HCT116 (cell line): ENCODE measurements around the gene SLC4A2. TPM values are rescaled to one million over a fixed set of nuclear protein-coding genes. Genes with fewer than 3 reads are reported as not detected.

Source experiments
- ATAC-seq: fragments of 200-7000 bp; cut with Tn5 transposase; 2 replicates; pipeline ENCODE4 v1.9.1; 2020; ENCODE audit warnings: mild to moderate bottlenecking, moderate library complexity
- BruUV-seq: library from RNA; stranded (reverse); fragments of 400-500 nt; replicated peaks from 2 replicates; lab custom pipeline; 2021; lab: Mats Ljungman, UMichigan
- CTCF ChIA-PET: fragments of 300-600 bp; sonication (Branson Sonifier 250); formaldehyde crosslinking; loops from one replicate; lab custom pipeline; 2021; ENCODE audit warnings: antibody characterized with exemption; lab: Charles Lee
- POLR2A ChIA-PET: fragments of 300-600, 350-600 bp; sonication (Branson Sonifier 250); formaldehyde crosslinking; loops from one replicate; lab custom pipeline; 2021; ENCODE audit warnings: antibody characterized with exemption; lab: Charles Lee
- RAD21 ChIA-PET, 2 experiments: fragments of 300-600 bp; sonication (Branson Sonifier 250); formaldehyde crosslinking; loops; one replicate each; lab custom pipeline; 2023; ENCODE audit warnings: low total read pairs in 2 of 2; ENCODE audit not compliant: uncharacterized antibody in 2 of 2, unreplicated experiment in 2 of 2, low non-redundant PET in 1 of 2; lab: Charles Lee
- DNase-seq: peaks from one replicate; pipeline ENCODE4 v3.0.0-alpha.2; 2010; ENCODE audit warnings: low read depth, low spot score
- H2AFZ ChIP-seq: fragments of 200-600 bp; shearing (Covaris generic), sonication (generic); 2 replicates; pipeline ENCODE4 v1.6.1; 2017; ENCODE audit warnings: low read depth, mixed run types, mixed read lengths, antibody characterized with exemption, low read length; ENCODE audit not compliant: poor library complexity, severe bottlenecking
- H3K27ac ChIP-seq: 2 replicates; pipeline ENCODE4 v1.5.1; 2012; ENCODE audit warnings: low read depth, low read length
- H3K27me3 ChIP-seq: fragments of 200-600 bp; sonication (generic); 2 replicates; pipeline ENCODE4 v1.6.1; 2016; ENCODE audit warnings: mixed run types, low read length, mixed read lengths; ENCODE audit not compliant: insufficient read depth
- H3K36me3 ChIP-seq, 2 experiments: fragments of 200-500 bp in 1 of 2; fragments of 200-600 bp in 1 of 2; sonication (Bioruptor generic) in 1 of 2; sonication (generic) in 1 of 2; 2 replicates each; pipeline versions ENCODE4 v1.5.1 to v1.6.1; 2014 to 2016; ENCODE audit warnings: low read length in 2 of 2, inconsistent platforms in 1 of 2, mixed read lengths in 1 of 2, mixed run types in 1 of 2; ENCODE audit not compliant: insufficient read depth in 2 of 2, control insufficient read depth in 1 of 2
- H3K4me1 ChIP-seq, 2 experiments: fragments of 200-600 bp in 1 of 2; sonication (generic) in 1 of 2; 2 replicates each; pipeline versions ENCODE4 v1.5.1 to v1.6.1; 2012 to 2017; ENCODE audit warnings: low read length in 2 of 2, inconsistent platforms in 1 of 2, mild to moderate bottlenecking in 1 of 2, mixed read lengths in 1 of 2, mixed run types in 1 of 2, moderate library complexity in 1 of 2; ENCODE audit not compliant: insufficient read depth in 2 of 2, control insufficient read depth in 1 of 2
- H3K4me2 ChIP-seq: fragments of 200-600 bp; sonication (generic); 2 replicates; pipeline ENCODE4 v1.6.1; 2017; ENCODE audit warnings: mixed run types, low read length, mixed read lengths
- H3K4me3 ChIP-seq, 2 experiments: fragments of 200-600 bp in 1 of 2; sonication (generic) in 1 of 2; replicated peaks in 1 of 2; 2 replicates each; pipeline ENCODE4 v1.5.1; 2011 to 2016; ENCODE audit warnings: low read length in 2 of 2, control low read depth in 1 of 2, low read depth in 1 of 2, mild to moderate bottlenecking in 1 of 2, mixed read lengths in 1 of 2, mixed run types in 1 of 2
- H3K79me2 ChIP-seq: fragments of 200-600 bp; sonication (generic); 2 replicates; pipeline ENCODE4 v1.6.1; 2017; ENCODE audit warnings: mild to moderate bottlenecking, mixed run types, low read length, moderate library complexity, mixed read lengths; ENCODE audit not compliant: insufficient read depth
- H3K9ac ChIP-seq: fragments of 200-600 bp; sonication (generic); 2 replicates; pipeline ENCODE4 v1.6.1; 2016; ENCODE audit warnings: low read length, mixed read lengths
- H3K9me2 ChIP-seq: fragments of 200-600 bp; sonication (generic), shearing (Covaris generic); 2 replicates; pipeline ENCODE4 v1.6.1; 2017; ENCODE audit warnings: mixed run types, mild to moderate bottlenecking, moderate library complexity; ENCODE audit not compliant: insufficient read depth
- H3K9me3 ChIP-seq, 2 experiments: fragments of 200-500 bp in 1 of 2; fragments of 200-600 bp in 1 of 2; sonication (Bioruptor generic) in 1 of 2; sonication (generic) in 1 of 2; 2 replicates each; pipeline ENCODE4 v1.6.1; 2014 to 2017; ENCODE audit warnings: low read length in 2 of 2, mixed read lengths in 2 of 2, inconsistent platforms in 1 of 2, low read depth in 1 of 2, mild to moderate bottlenecking in 1 of 2, mixed run types in 1 of 2, moderate library complexity in 1 of 2; ENCODE audit not compliant: control insufficient read depth in 1 of 2, insufficient read depth in 1 of 2
- H4K20me1 ChIP-seq: fragments of 200-600 bp; sonication (generic), shearing (Covaris generic); 2 replicates; pipeline ENCODE4 v1.6.1; 2017; ENCODE audit warnings: mixed run types, mild to moderate bottlenecking, moderate library complexity; ENCODE audit not compliant: insufficient read depth
- ATF3 ChIP-seq: IDR thresholded peaks from 2 replicates; pipeline ENCODE4 v1.6.1; 2012
- CEBPB ChIP-seq: IDR thresholded peaks from 2 replicates; pipeline ENCODE4 v1.6.1; 2012; ENCODE audit warnings: low read depth
- EGR1 ChIP-seq: IDR thresholded peaks from 2 replicates; pipeline ENCODE4 v1.6.1; 2012; ENCODE audit warnings: low read depth
- EZH2 ChIP-seq: fragments of 200-600 bp; sonication (generic); IDR thresholded peaks from 2 replicates; pipeline ENCODE4 v1.6.1; 2017; ENCODE audit warnings: antibody characterized with exemption, mixed run types
- EZH2phosphoT487 ChIP-seq: fragments of 200-600 bp; IDR thresholded peaks from 2 replicates; pipeline ENCODE4 v1.6.1; 2018; ENCODE audit warnings: antibody characterized with exemption, borderline replicate concordance
- FOSL1 ChIP-seq: IDR thresholded peaks from 2 replicates; pipeline ENCODE4 v1.6.1; 2012; ENCODE audit warnings: low read depth
- JUND ChIP-seq: IDR thresholded peaks from 2 replicates; pipeline ENCODE4 v1.6.1; 2012
- MAX ChIP-seq: IDR thresholded peaks from 2 replicates; pipeline ENCODE4 v1.6.1; 2012
- POLR2A ChIP-seq: IDR thresholded peaks from 2 replicates; pipeline ENCODE4 v1.7.0; 2011; ENCODE audit warnings: borderline replicate concordance; ENCODE audit not compliant: insufficient read depth, insufficient read length; ENCODE audit errors: extremely low read depth
- RAD21 ChIP-seq: IDR thresholded peaks from 2 replicates; pipeline ENCODE4 v1.6.1; 2012; ENCODE audit warnings: low read depth, mild to moderate bottlenecking
- REST ChIP-seq: IDR thresholded peaks from 2 replicates; pipeline ENCODE4 v1.6.1; 2012; ENCODE audit warnings: low read depth
- SIN3A ChIP-seq: IDR thresholded peaks from 2 replicates; pipeline ENCODE4 v1.6.1; 2012; ENCODE audit warnings: low read depth
- SP1 ChIP-seq: IDR thresholded peaks from 2 replicates; pipeline ENCODE4 v1.6.1; 2012; ENCODE audit warnings: low read depth
- SRF ChIP-seq: IDR thresholded peaks from 2 replicates; pipeline ENCODE4 v1.6.1; 2012; ENCODE audit warnings: low read depth
- TCF7L2 ChIP-seq: IDR thresholded peaks from 2 replicates; pipeline ENCODE4 v1.7.0; 2011; ENCODE audit warnings: borderline replicate concordance, inconsistent platforms; ENCODE audit not compliant: insufficient read depth, insufficient read length; ENCODE audit errors: extremely low read depth
- YY1 ChIP-seq: IDR thresholded peaks from 2 replicates; pipeline ENCODE4 v1.6.1; 2011; ENCODE audit warnings: low read length, low read depth, moderate library complexity, mild to moderate bottlenecking; ENCODE audit not compliant: insufficient replicate concordance; ENCODE audit errors: extremely low read depth
- ZBTB33 ChIP-seq: IDR thresholded peaks from 2 replicates; pipeline ENCODE4 v1.6.1; 2011; ENCODE audit warnings: mild to moderate bottlenecking, low read length, moderate library complexity; ENCODE audit not compliant: insufficient replicate concordance; ENCODE audit errors: extremely low read depth
- ZFX ChIP-seq: fragments of 450-650 bp; IDR thresholded peaks from 2 replicates; pipeline ENCODE4 v1.6.1; 2017
- intact Hi-C: fragments of 100-400 bp; cut with micrococcal nuclease; formaldehyde crosslinking; loops from 2 replicates; pipeline ENCODE4 v1.10.0; 2022
- total RNA-seq: library from RNA; stranded (reverse); gene quantifications from one replicate; pipeline ENCODE4 v1.2.1, GENCODE V29; 2021; ENCODE audit not compliant: unreplicated experiment

Gene SLC4A2
- total RNA-seq, 1 experiment from 2014 or later = 240 TPM

- Histone ChIP-seq H3K9me3 (no peaks in the 10 kb centered on the region), H3K9me2 (no peaks in the 10 kb centered on the region), H3K79me2 (no peaks in the 10 kb centered on the region), H3K4me3 (no peak overlapping the region), H3K27ac (no peak overlapping the region), H2AFZ (no peak overlapping the region), H3K27me3 (no peaks in the 10 kb centered on the region), H4K20me1 (no peaks in the 10 kb centered on the region), H3K9ac (no peak overlapping the region), H3K4me1 (no peaks in the 10 kb centered on the region), H3K4me2 (no peak overlapping the region), H3K36me3 (no peaks in the 10 kb centered on the region)
- ChIA-PET CTCF (no interaction called here), RAD21 (no interaction called here), POLR2A (no interaction called here)
- no TSS peak for BruUV-seq
- TF ChIP-seq RAD21 (no peak), POLR2A (no peak), ZFX (no peak), SIN3A (no peak), REST (no peak), SP1 (no peak), SRF (no peak), FOSL1 (no peak), JUND (no peak), TCF7L2 (no peak), CEBPB (no peak), EZH2 (no peak), ATF3 (no peak), MAX (no peak), YY1 (no peak), EGR1 (no peak), EZH2phosphoT487 (no peak), ZBTB33 (no peak)
- intact Hi-C loops = no loop called here
- no peak for DNase-seq
- 0 out of 2 replicates have a peak, but pooled peaks have one; percentile 11 for ATAC-seq
Measured at GRCh38 chr7:151046603-151047573, 12.5 kb upstream of the SLC4A2 start.
